Ecto neural progenitor cell (in vitro differentiated cells): Measurements from ENCODE around the gene NCOA1.
"Not testable (repeated sequence)": the region's sequence is repeated elsewhere in the genome, so short reads cannot be mapped to it uniquely, and the experiment has no call there.

ENCODE experiments used
- DNase-seq: peaks from one replicate; pipeline ENCODE4 v3.0.0-alpha.2; 2018; ENCODE audit warnings: low spot score

Gene NCOA1

DNA sequence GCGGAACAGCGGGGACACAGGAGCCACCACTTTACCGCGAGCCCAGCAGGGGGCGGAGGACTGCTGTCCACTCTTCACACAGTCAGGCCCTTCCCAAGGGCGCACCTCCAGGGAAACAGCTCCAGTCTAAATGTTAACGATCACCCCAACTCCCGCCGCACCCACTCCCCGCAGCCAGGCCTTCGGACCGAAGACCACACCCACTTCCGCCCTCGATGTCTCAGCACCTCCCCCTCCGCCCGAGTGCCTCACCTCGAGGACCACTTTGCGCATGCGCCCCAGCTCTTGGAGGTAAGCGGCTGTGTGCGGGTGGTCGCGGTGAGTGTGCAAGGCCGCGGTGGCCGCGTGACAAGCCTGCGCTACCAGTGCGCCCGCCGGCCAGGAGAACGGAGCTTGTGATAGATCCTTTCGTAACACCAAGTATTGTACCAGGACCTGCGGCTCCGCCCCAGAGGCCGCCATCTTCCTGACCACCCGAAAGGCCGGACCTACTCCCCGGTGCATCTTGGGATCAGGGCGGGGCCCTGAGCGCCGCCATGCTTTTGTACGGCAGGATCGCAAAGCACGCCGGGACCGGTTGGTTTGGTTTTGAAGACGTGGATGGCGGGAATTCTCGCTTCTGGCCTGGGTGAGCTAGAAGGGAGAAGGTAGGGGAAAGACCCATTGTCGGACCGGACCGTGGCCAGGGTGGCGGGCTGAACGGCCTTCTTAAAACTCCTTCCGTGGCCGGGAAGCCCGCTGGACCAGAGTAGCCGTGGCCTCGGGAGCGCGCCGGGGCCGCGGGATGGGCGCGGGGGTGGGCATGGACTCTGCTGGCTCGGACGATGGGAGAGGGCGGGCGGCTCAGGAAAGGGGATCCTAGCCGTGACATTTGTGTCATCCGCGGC is 302.1 kb downstream of the NCOA1 start, which contains the start of the genes CENPO and PTRHD1:
CENPO (plus strand) TSS at position 552 of the 887 bp plus-strand sequence. CDS start 495 bp downstream, outside the sequence.
PTRHD1 (minus strand) TSS at position 518 of the 887 bp plus-strand sequence; CDS start at position 504, 14 bp downstream.
- DNase-seq = peak; percentile 97

GRCh38 chr2:24793761-24794435 is 302.8 kb downstream of the NCOA1 start:
- no peak for DNase-seq

- no peak for DNase-seq
Observed at GRCh38 chr2:24797644-24798043, 306.6 kb downstream of the NCOA1 start.

DNA sequence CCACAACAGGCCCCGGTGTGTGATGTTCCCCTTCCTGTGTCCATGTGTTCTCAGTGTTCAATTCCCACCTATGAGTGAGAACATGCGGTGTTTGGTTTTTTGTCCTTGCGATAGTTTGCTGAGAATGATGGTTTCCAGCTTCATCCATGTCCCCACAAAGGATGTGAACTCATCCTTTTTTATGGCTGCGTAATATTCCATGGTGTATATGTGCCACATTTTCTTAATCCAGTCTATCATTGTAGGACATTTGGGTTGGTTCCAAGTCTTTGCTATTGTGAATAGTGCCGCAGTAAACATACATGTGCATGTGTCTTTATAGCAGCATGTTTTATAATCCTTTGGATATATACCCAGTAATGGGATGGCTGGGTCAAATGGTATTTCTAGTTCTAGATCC is 309.4 kb downstream of the NCOA1 start:
- DNase-seq = not testable (repeated sequence)

DNA sequence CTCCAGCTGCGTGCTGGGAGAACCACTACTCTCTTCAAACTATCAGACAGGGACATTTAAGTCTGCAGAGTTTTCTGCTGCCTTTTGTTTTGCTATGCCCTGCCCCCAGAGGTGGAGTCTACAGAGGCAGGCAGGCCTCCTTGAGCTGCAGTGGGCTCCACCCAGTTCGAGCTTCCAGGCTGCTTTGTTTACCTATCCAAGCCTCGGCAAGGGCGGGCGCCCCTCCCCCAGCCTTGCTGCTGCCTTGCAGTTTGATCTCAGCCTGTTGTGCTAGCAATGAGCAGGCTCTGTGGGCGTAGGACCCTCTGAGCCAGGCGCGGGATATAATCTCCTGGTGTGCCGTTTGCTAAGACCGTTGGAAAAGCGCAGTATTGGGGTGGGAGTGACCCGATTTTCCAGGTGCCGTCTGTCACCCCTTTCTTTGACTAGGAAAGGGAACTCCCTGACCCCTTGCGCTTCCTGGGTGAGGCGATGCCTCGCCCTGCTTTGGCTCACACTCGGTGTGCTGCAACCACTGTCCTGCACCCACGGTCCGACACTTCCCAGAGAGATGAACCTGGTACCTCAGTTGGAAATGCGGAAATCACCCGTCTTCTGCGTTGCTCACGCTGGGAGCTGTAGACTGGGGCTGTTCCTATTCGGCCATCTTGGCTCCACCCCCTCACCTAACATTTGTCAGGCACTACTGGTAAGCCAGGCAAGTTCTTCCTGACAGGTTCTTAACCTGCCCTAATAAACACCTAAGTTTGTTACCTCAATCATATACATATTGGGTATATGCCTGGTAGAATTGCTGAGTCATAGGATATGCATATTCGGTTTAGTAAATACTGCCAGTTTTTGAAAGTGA is 315.0 kb downstream of the NCOA1 start:
- not testable (repeated sequence) for DNase-seq

DNA sequence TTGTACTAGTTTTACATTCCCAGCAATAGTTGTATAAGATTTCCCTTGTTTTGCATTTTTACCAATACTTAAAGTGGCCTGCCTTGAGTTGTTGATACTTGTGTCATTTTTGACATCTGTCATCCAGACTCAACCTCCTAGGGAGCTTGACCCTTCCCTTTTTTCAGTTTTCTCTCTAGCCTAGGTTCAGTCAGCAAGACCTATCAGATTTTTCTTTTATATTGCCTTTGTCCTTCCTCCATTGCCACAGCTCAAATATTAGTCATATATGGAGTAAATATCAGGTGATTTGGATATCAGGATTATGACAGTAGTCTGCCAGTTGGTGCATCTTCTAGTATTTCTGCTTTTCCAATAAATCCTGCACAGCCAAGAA is 315.6 kb downstream of the NCOA1 start:
- DNase-seq = no peak

DNA sequence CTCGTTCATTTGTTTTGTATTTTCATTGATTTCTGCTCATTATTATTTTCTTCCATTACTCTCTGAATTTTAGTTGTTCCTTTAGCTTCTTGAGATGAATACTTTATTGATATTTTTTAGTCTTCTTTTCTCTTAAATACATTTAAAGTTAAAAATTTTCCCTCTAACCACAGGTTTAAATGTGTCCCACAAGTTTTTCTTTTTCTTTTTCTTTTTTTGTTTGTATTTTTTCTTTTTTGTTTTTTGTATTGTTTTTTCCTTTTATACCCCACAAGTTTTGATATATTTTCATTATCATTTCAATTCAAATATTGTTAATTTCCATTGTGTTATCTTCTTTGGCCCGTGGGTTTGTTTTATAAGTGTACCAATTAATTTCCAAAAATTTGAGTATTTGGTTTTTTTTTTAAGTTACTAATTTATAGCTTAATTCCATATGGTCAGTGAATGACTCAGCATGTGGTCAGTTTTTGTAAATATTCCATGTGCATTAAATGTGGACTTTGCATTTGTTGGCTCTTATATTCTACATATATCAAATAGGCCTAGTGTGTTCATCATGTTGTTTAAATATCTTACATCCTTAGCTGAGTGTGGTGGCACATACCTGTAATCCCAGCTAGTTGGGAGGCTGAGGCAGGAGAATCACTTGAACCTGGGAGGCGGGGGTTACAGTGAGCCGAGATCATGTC is 318.4 kb downstream of the NCOA1 start:
- DNase-seq = no peak

GRCh38 chr2:24813691-24814137 is 322.7 kb downstream of the NCOA1 start:
- peak; percentile 19 for DNase-seq

GRCh38 chr2:24814516-24814915 is 323.5 kb downstream of the NCOA1 start:
- DNase-seq = no peak

GRCh38 chr2:24815171-24815570 is 324.1 kb downstream of the NCOA1 start:
- DNase-seq = no peak

DNA sequence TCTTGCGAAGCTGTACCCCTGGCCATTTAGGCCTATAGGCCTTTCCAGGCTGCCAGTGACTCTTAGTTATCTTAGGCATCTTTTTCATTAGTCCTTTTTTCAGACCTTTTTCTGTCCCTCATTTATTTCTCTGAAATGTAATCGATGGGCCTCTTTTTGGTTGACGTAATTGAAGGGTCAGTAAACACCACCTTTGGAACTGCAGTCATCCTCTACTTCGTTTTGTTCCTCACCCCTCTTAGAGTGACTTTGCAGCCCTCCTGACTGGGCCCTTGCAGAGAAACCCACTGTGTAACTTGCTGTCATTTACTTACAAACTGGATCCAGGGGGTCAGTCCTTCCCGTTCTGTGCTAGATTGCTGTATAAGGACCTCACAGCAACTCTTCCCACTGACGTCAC is 325.4 kb downstream of the NCOA1 start:
- no peak for DNase-seq

GRCh38 chr2:24816884-24817283 is 325.8 kb downstream of the NCOA1 start:
- no peak for DNase-seq

DNA sequence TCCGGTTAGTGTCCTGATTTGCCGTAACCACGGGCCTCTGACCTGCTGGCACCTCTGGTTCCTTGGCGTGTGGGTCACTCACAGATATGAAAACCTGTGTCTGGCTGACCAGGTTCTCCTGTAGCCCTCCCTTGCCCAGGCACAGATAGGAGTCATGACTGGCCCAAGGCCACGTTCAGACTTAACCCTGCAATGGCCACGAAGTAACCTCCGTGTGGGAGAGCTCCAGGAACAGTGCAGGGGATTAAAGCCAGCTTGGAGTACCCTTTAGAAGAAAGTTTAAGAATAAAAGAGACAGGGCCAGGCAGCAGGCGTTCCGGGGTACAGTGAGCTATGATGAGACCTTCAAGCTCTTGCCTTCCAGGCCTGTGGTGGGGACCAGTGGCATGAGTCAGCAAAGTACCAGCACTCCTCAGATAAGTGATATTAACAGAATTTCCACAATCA is 327.7 kb downstream of the NCOA1 start:
- no peak for DNase-seq

DNA sequence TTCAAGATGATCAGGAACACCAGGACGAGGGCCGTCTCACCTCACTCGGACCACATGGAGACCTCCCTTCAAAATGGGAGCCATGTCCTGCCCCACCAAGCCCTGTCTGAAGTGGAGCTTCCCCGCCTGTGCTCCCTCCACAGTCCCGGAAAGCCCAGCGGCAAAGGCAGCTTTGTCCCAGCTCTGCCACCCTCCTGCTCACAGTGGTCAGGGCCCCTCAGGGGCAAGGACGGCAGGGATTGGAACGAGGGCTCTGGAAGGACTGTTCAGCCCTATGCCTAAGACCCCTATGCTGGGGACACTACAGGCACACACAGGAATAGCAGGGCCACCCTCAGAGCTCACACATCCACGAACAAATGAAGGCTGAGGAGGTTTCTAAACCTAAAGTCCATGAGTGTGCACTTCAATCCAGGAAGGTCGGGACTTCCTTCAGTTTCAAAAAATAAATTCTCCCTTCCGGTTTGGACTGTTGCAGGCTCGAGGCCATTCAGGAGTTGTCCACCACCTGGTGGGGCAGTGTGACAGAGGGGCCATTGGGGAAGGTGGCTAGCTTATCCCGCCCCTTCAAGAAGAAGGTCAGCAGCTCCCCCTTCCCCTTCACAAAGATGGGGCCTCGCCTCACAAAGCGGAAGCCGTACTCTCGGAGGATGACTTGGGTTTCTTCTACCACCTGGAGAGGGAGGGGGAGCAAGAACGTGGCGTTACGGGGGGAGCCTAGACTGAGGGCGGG is 328.6 kb downstream of the NCOA1 start:
- DNase-seq = peak; percentile 29

GRCh38 chr2:24820175-24820513 is 329.1 kb downstream of the NCOA1 start:
- DNase-seq = no peak
